Fibroblast of lung (primary cell): ENCODE results near the gene S100A7A.

ENCODE experiments used
- EZH2 ChIP-seq: IDR thresholded peaks from 2 replicates; pipeline ENCODE4 v1.5.1; 2012; ENCODE audit warnings: low read length, control low read depth, mild to moderate bottlenecking; ENCODE audit errors: missing control alignments
- TF ChIP-seq, protein P1 (sequence below), 2 donors: IDR thresholded peaks in 1 of 2; conservative IDR thresholded peaks in 1 of 2; 1 replicate in 1 of 2; 2 replicates in 1 of 2; pipeline ENCODE4 v1.5.1; 2011 to 2012; ENCODE audit warnings: low read length in 2 of 2, control low read depth in 1 of 2, inconsistent platforms in 1 of 2, low read depth in 1 of 2, mild to moderate bottlenecking in 1 of 2

DNA sequence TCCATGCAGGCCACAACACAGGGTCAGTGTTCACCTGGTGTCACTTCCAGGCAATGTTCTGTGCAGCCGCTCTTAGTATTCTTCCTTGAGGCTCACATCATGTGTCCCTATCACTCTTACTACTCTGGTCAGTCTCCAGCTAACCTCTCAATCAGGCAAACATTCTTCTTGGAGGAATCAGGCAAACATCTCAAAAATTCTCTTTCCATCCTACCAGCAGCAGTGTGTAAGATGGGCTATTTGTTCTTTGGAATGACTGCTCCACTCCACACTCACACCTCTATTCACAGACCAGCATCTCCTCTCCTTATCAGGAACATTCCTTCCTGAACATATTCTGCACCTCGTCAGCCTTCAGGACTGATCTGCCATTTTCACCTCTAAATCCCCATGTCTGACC lies 4.0 kb downstream of the S100A7A start:
- TF ChIP-seq, protein P1, sequence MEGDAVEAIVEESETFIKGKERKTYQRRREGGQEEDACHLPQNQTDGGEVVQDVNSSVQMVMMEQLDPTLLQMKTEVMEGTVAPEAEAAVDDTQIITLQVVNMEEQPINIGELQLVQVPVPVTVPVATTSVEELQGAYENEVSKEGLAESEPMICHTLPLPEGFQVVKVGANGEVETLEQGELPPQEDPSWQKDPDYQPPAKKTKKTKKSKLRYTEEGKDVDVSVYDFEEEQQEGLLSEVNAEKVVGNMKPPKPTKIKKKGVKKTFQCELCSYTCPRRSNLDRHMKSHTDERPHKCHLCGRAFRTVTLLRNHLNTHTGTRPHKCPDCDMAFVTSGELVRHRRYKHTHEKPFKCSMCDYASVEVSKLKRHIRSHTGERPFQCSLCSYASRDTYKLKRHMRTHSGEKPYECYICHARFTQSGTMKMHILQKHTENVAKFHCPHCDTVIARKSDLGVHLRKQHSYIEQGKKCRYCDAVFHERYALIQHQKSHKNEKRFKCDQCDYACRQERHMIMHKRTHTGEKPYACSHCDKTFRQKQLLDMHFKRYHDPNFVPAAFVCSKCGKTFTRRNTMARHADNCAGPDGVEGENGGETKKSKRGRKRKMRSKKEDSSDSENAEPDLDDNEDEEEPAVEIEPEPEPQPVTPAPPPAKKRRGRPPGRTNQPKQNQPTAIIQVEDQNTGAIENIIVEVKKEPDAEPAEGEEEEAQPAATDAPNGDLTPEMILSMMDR (conservative IDR thresholded peaks at IDR 0.05 in 1 of 2, IDR thresholded peaks at IDR 0.05 in 1 of 2; ENCODE audit: low read depth in 1 of 2, low read length in 2 of 2): no peak
- TF ChIP-seq EZH2: no peak
